ENCODE measurements around the gene PDZRN3. TPM values are rescaled to one million over a fixed set of nuclear protein-coding genes. Genes with fewer than 3 reads are reported as not detected.

Gene PDZRN3
- total RNA-seq, 1 experiment from 2014 or later: 5.9 TPM

- H3K4me2 ChIP-seq (ENCODE audit: insufficient read depth, insufficient read length, low read length): no peak overlapping the region
- H3K9me3 ChIP-seq (ENCODE audit: control insufficient read depth, low read depth, low read length): no peaks in the 10 kb centered on the region
- no peaks in the 10 kb centered on the region for H3K9me3 Mint-ChIP-seq
- H2BK5ac ChIP-seq (ENCODE audit: insufficient read length, low read length): no peak overlapping the region
- H3K4ac ChIP-seq (ENCODE audit: low read depth, low read length): no peak overlapping the region
- no peak overlapping the region for H3K9ac ChIP-seq (ENCODE audit: extremely low read depth, insufficient read length, low read length)
- H3K36me3 Mint-ChIP-seq (ENCODE audit: insufficient read depth in 1 of 3, low read depth in 3 of 3): 0 out of 7 replicates have a peak, but pooled peaks cover 0 to 8% (median 2%) of the 10 kb centered on the region in 3 experiments
- H3K4me3 Mint-ChIP-seq: no peak overlapping the region
- H4K91ac ChIP-seq (ENCODE audit: insufficient read length, low read depth, low read length): no peak overlapping the region
- no peak overlapping the region for H2BK15ac ChIP-seq (ENCODE audit: low read depth, low read length)
- no peaks in the 10 kb centered on the region for H3K27me3 ChIP-seq (ENCODE audit: insufficient read depth, low read length)
- no peaks in the 10 kb centered on the region for H3K23me2 ChIP-seq (ENCODE audit: insufficient read length, low read depth, low read length, poor library complexity, severe bottlenecking)
- no peaks in the 10 kb centered on the region for H4K20me1 ChIP-seq (ENCODE audit: control insufficient read depth, insufficient read depth, insufficient read length)
- no CpG with 5 or more reads among the region's 2 CpGs for WGBS (ENCODE audit: extremely low coverage, insufficient read length, low lambda C conversion rate)
- H3K14ac ChIP-seq (ENCODE audit: insufficient read depth, low read length): no peak overlapping the region
- H4K8ac ChIP-seq (replicated peaks; ENCODE audit: insufficient read length, low read depth, low read length): no peak overlapping the region
- DNase-seq: no peak
- H3K4me1 Mint-ChIP-seq: peaks cover 5 to 6% of the 10 kb centered on the region in 2 experiments; a peak in 3 of 4 replicates
- no peak overlapping the region for H3K23ac ChIP-seq (ENCODE audit: insufficient read length, low read depth, low read length)
- H2AFZ ChIP-seq (ENCODE audit: low read length): no peak overlapping the region
- no peaks in the 10 kb centered on the region for H3K79me2 ChIP-seq (ENCODE audit: insufficient read depth, low read length)
- TF ChIP-seq CTCF (conservative IDR thresholded peaks at IDR 0.05): no peak
- no peak overlapping the region for H3K18ac ChIP-seq (ENCODE audit: insufficient read length, low read depth, low read length)
- no peak overlapping the region for H3T11ph ChIP-seq (ENCODE audit: low read length)
- no peak overlapping the region for H2BK20ac ChIP-seq (ENCODE audit: low read depth, low read length, poor library complexity, severe bottlenecking)
- H3K27ac Mint-ChIP-seq: no peak overlapping the region
- no peak overlapping the region for H4K5ac ChIP-seq (ENCODE audit: insufficient read length, low read depth, low read length)
- no peak overlapping the region for H3K27ac ChIP-seq (ENCODE audit: insufficient read length, low read depth, low read length)
- no peak overlapping the region for H2AK5ac ChIP-seq (ENCODE audit: insufficient read length, low read length)
- H3K56ac ChIP-seq (ENCODE audit: insufficient read length, low read depth, low read length): no peak overlapping the region
- no peaks in the 10 kb centered on the region for H3K79me1 ChIP-seq (ENCODE audit: insufficient read depth, low read depth, low read length, poor library complexity, severe bottlenecking)
- no peak overlapping the region for H2BK120ac ChIP-seq (ENCODE audit: low read depth, low read length, poor library complexity, severe bottlenecking)
- H2BK12ac ChIP-seq (ENCODE audit: insufficient read length, low read depth, low read length): no peak overlapping the region
- H3K4me1 ChIP-seq (ENCODE audit: insufficient read depth, low read length): no peaks in the 10 kb centered on the region
- no peaks in the 10 kb centered on the region for H3K27me3 Mint-ChIP-seq (ENCODE audit: low read depth)
Observed at GRCh38 chr3:73459711-73460110, 165.0 kb downstream of the PDZRN3 start.

Data from H9 (cell line).